Panc1 (cell line): ENCODE data around the gene RHBDL1. TPM values are rescaled to one million over a fixed set of nuclear protein-coding genes. Genes with fewer than 3 reads are reported as not detected.

Experiments
- ATAC-seq: fragments of 200-7000 bp; cut with Tn5 transposase; 2 replicates; pipeline ENCODE4 v1.9.1; 2020; ENCODE audit warnings: mild to moderate bottlenecking, moderate library complexity
- BruUV-seq: library from RNA; stranded (reverse); fragments of 400-500 nt; replicated peaks from 2 replicates; lab custom pipeline; 2021; lab: Mats Ljungman, UMichigan
- CTCF ChIA-PET: fragments of 300-600 bp; sonication (Branson Sonifier 250); formaldehyde crosslinking; loops from one replicate; lab custom pipeline; 2022; ENCODE audit warnings: antibody characterized with exemption; lab: Charles Lee
- POLR2A ChIA-PET: fragments of 300-600 bp; sonication (Branson Sonifier 250); formaldehyde crosslinking; loops from one replicate; lab custom pipeline; 2022; ENCODE audit warnings: antibody characterized with exemption; lab: Charles Lee
- DNase-seq: peaks from one replicate; pipeline ENCODE4 v3.0.0-alpha.2; 2010; ENCODE audit warnings: low read depth, low spot score
- H3K27ac ChIP-seq: 2 replicates; pipeline ENCODE4 v1.5.1; 2011; ENCODE audit warnings: mild to moderate bottlenecking, low read length, inconsistent platforms
- H3K27me3 ChIP-seq: fragments of 200-500 bp; sonication (Bioruptor generic); 2 replicates; pipeline ENCODE4 v1.6.0; 2014; ENCODE audit warnings: low read length, inconsistent platforms; ENCODE audit not compliant: control insufficient read depth, insufficient read depth
- H3K36me3 ChIP-seq: fragments of 200-500 bp; sonication (Bioruptor generic); 2 replicates; pipeline ENCODE4 v1.5.1; 2014; ENCODE audit warnings: inconsistent platforms, mild to moderate bottlenecking, low read length, moderate library complexity; ENCODE audit not compliant: control insufficient read depth, insufficient read depth
- H3K4me1 ChIP-seq: 2 replicates; pipeline ENCODE4 v1.5.1; 2011; ENCODE audit warnings: inconsistent platforms, mild to moderate bottlenecking, low read length, moderate library complexity; ENCODE audit not compliant: control insufficient read depth, insufficient read depth
- H3K4me3 ChIP-seq, 2 experiments: 2 replicates each; pipeline ENCODE4 v1.5.1; 2011 to 2012; ENCODE audit warnings: low read depth in 2 of 2, low read length in 2 of 2, mild to moderate bottlenecking in 2 of 2, inconsistent platforms in 1 of 2, moderate library complexity in 1 of 2
- H3K9me3 ChIP-seq: fragments of 200-500 bp; sonication (Bioruptor generic); 2 replicates; pipeline ENCODE4 v1.5.1; 2014; ENCODE audit warnings: low read depth, mild to moderate bottlenecking, inconsistent platforms, low read length, moderate library complexity; ENCODE audit not compliant: control insufficient read depth, insufficient read depth
- POLR2AphosphoS5 ChIP-seq: IDR thresholded peaks from 2 replicates; pipeline ENCODE4 v1.6.1; 2012; ENCODE audit warnings: mild to moderate bottlenecking, low read depth, low read length, moderate library complexity
- SIN3A ChIP-seq: IDR thresholded peaks from 2 replicates; pipeline ENCODE4 v1.6.1; 2012; ENCODE audit warnings: low read depth, mild to moderate bottlenecking, low read length, moderate library complexity, borderline replicate concordance; ENCODE audit not compliant: insufficient read depth
- TCF7L2 ChIP-seq: IDR thresholded peaks from 2 replicates; pipeline ENCODE4 v1.6.1; 2011; ENCODE audit warnings: mild to moderate bottlenecking, low read depth, low read length, inconsistent platforms
- in situ Hi-C: cut with HindIII; loops from 2 replicates; pipeline ENCODE4 v1.10.0; 2016; ENCODE audit warnings: low sequenced_read_pairs, low pct_unique_long_range_greater_than_20kb
- intact Hi-C: fragments of 100-400 bp; cut with micrococcal nuclease; formaldehyde crosslinking; loops from one replicate; pipeline ENCODE4 v1.10.0; 2022; ENCODE audit not compliant: unreplicated experiment
- total RNA-seq: library from RNA; stranded (reverse); gene quantifications from one replicate; pipeline ENCODE4 v1.2.1, GENCODE V29; 2021; ENCODE audit not compliant: unreplicated experiment
- TF ChIP-seq, protein P1 (sequence below), 2 experiments: IDR thresholded peaks; 2 replicates each; pipeline ENCODE4 v1.6.1; 2011 to 2012; ENCODE audit warnings: low read depth in 2 of 2, control low read depth in 1 of 2, low read length in 1 of 2, mild to moderate bottlenecking in 1 of 2, moderate library complexity in 1 of 2; ENCODE audit not compliant: insufficient read depth in 1 of 2
- TF ChIP-seq, protein P2 (sequence below): fragments of 450-650 bp; IDR thresholded peaks from 2 replicates; pipeline ENCODE4 v1.5.1; 2017; ENCODE audit warnings: mild to moderate bottlenecking

RHBDL1 gene
- total RNA-seq, 1 experiment from 2014 or later = 6.6 TPM

DNA sequence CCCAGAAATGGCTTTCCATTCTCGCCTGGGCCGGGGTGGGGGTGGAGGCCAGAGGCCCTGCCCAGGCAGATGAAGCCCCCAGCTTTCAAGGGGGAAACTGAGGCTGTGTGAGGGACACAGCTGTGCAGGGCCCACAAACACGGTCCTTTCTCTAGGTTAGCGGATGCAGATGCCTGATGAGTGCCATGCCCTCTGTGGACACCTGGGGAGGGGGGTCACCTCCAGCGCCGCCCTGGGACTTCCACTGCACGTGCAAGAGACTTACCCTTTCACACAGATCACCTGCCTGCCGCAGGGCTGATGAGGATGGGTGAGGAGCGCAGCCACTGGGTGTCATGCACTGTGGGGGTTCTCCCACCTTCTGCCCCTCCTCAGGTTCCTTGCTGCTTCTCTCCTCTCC lies 42.9 kb downstream of the RHBDL1 start (continued):
- TF ChIP-seq, protein P1, sequence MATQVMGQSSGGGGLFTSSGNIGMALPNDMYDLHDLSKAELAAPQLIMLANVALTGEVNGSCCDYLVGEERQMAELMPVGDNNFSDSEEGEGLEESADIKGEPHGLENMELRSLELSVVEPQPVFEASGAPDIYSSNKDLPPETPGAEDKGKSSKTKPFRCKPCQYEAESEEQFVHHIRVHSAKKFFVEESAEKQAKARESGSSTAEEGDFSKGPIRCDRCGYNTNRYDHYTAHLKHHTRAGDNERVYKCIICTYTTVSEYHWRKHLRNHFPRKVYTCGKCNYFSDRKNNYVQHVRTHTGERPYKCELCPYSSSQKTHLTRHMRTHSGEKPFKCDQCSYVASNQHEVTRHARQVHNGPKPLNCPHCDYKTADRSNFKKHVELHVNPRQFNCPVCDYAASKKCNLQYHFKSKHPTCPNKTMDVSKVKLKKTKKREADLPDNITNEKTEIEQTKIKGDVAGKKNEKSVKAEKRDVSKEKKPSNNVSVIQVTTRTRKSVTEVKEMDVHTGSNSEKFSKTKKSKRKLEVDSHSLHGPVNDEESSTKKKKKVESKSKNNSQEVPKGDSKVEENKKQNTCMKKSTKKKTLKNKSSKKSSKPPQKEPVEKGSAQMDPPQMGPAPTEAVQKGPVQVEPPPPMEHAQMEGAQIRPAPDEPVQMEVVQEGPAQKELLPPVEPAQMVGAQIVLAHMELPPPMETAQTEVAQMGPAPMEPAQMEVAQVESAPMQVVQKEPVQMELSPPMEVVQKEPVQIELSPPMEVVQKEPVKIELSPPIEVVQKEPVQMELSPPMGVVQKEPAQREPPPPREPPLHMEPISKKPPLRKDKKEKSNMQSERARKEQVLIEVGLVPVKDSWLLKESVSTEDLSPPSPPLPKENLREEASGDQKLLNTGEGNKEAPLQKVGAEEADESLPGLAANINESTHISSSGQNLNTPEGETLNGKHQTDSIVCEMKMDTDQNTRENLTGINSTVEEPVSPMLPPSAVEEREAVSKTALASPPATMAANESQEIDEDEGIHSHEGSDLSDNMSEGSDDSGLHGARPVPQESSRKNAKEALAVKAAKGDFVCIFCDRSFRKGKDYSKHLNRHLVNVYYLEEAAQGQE (IDR thresholded peaks at IDR 0.05; ENCODE audit: insufficient read depth in 1 of 2, low read depth in 2 of 2, low read length in 1 of 2) = no peak

DNA sequence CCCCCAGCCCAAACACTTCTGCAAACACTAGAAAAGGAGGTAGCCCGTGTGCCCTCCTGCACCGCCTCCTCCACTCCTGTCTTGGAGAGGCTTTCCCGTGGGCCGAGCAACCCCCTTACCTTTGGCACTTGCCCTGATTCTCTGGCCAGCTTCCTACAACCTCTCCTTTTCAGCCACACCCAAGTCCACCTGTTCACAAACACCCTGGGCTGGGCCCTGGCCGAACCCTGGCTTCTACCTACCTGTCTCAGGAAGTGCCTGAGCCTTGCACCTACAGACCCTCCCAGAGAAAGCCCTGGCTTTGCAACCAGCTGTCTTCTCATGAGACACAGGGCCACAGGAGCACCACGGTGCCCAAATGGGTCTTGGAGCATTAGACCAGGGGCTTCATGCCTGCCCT lies 43.5 kb downstream of the RHBDL1 start:
- DNase-seq (no peak), ATAC-seq (no peak)
- Histone ChIP-seq H3K27ac (peak overlapping the region; percentile 88), H3K27me3 (no peaks in the 10 kb centered on the region), H3K4me3 (peak overlapping the region in 1 of 2 experiments; percentile 0; a peak in 1 of 4 replicates), H3K9me3 (no peaks in the 10 kb centered on the region), H3K36me3 (no peaks in the 10 kb centered on the region; the same call in 1 of the 2 replicates), H3K4me1 (peaks cover 41% of the 10 kb centered on the region)
- BruUV-seq = TSS peak; percentile 23
- POLR2A ChIA-PET = no interaction called here
- intact Hi-C loops = no loop called here
- in situ Hi-C loops = no loop called here
- CTCF ChIA-PET = no interaction called here
- TF ChIP-seq, protein P2, sequence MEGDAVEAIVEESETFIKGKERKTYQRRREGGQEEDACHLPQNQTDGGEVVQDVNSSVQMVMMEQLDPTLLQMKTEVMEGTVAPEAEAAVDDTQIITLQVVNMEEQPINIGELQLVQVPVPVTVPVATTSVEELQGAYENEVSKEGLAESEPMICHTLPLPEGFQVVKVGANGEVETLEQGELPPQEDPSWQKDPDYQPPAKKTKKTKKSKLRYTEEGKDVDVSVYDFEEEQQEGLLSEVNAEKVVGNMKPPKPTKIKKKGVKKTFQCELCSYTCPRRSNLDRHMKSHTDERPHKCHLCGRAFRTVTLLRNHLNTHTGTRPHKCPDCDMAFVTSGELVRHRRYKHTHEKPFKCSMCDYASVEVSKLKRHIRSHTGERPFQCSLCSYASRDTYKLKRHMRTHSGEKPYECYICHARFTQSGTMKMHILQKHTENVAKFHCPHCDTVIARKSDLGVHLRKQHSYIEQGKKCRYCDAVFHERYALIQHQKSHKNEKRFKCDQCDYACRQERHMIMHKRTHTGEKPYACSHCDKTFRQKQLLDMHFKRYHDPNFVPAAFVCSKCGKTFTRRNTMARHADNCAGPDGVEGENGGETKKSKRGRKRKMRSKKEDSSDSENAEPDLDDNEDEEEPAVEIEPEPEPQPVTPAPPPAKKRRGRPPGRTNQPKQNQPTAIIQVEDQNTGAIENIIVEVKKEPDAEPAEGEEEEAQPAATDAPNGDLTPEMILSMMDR = no peak
- no peak for TF ChIP-seq SIN3A
- no peak for TF ChIP-seq TCF7L2
- TF ChIP-seq POLR2AphosphoS5 = no peak; the same call in 1 of the 2 replicates
- TF ChIP-seq, protein P1 (IDR thresholded peaks at IDR 0.05; ENCODE audit: insufficient read depth in 1 of 2, low read depth in 2 of 2, low read length in 1 of 2) = no peak
